A549 (cell line): Measurements from ENCODE around the gene SNAP25. TPM values are rescaled to one million over a fixed set of nuclear protein-coding genes. Genes with fewer than 3 reads are reported as not detected.

ENCODE experiments used
- ATAC-seq, 2 experiments: fragments of 200-7000 bp in 1 of 2; fragments of >200 bp in 1 of 2; cut with Nextera tagmentation in 1 of 2; cut with Tn5 transposase in 1 of 2; 3 replicates each; pipeline versions ENCODE4 v1.8.0 to v1.9.1; 2018 to 2020; ENCODE audit warnings: mild to moderate bottlenecking in 1 of 2, moderate library complexity in 1 of 2
- CTCF ChIA-PET: fragments of 300-600 bp; sonication (Branson Sonifier 250); formaldehyde crosslinking; extraction: SDS; loops from one replicate; lab custom pipeline; 2021; ENCODE audit warnings: antibody characterized with exemption, inconsistent platforms; lab: Yijun Ruan, JAX
- POLR2A ChIA-PET: fragments of 350-600 bp; formaldehyde crosslinking; extraction: SDS; loops from one replicate; lab custom pipeline; 2021; ENCODE audit warnings: antibody characterized with exemption, inconsistent platforms; lab: Yijun Ruan, JAX
- DNase-seq, 2 experiments: peaks; one replicate each; pipeline versions ENCODE4 v3.0.0 to v3.0.0-alpha.2; 2011 to 2016; ENCODE audit warnings: low read depth in 1 of 2, low spot score in 1 of 2
- FAIRE-seq: peaks from 2 replicates; lab custom pipeline; 2011; peaks lifted over from hg19 to GRCh38; lab: Jason Lieb, UNC
- H3K27ac ChIP-seq, 2 experiments: fragments of >200 bp; sonication (Bioruptor Twin); formaldehyde crosslinking; 3 replicates each; pipeline ENCODE4 v1.5.1; 2016 to 2017
- H3K4me1 ChIP-seq: fragments of >200 bp; sonication (Bioruptor Twin); formaldehyde crosslinking; 3 replicates; pipeline ENCODE4 v1.6.1; 2016
- H3K4me2 ChIP-seq: fragments of >200 bp; sonication (Bioruptor Twin); formaldehyde crosslinking; 3 replicates; pipeline ENCODE4 v1.6.1; 2016
- H3K4me3 ChIP-seq: fragments of >200 bp; sonication (Bioruptor Twin); formaldehyde crosslinking; 3 replicates; pipeline ENCODE4 v1.5.1; 2016
- H3K9me3 ChIP-seq: fragments of >200 bp; sonication (Bioruptor Twin); formaldehyde crosslinking; 3 replicates; pipeline ENCODE4 v1.6.1; 2016
- ATOH8 ChIP-seq: fragments of 250-450 bp; sonication (Bioruptor Pico); IDR thresholded peaks from 2 replicates; pipeline ENCODE4 v1.5.0; 2020; ENCODE audit warnings: low read depth, mild to moderate bottlenecking, moderate library complexity
- CBX2 ChIP-seq: fragments of 200-600 bp; sonication (generic); IDR thresholded peaks from 2 replicates; pipeline ENCODE4 v1.6.1; 2016; ENCODE audit warnings: low read depth, mild to moderate bottlenecking, borderline replicate concordance
- CEBPB ChIP-seq, 2 experiments: fragments of >200 bp in 1 of 2; sonication (Bioruptor Twin) in 1 of 2; formaldehyde crosslinking in 1 of 2; IDR thresholded peaks; 2 replicates each; pipeline ENCODE4 v1.6.1; 2012 to 2016
- CTCF ChIP-seq: fragments of >200 bp; sonication (Bioruptor Twin); formaldehyde crosslinking; IDR thresholded peaks from 3 replicates; pipeline ENCODE4 v1.5.1; 2016
- EHMT2 ChIP-seq: fragments of 200-600 bp; sonication (generic); IDR thresholded peaks from 2 replicates; pipeline ENCODE4 v1.6.1; 2016; ENCODE audit warnings: antibody characterized with exemption, low read depth, mild to moderate bottlenecking, moderate library complexity
- EP300 ChIP-seq, 2 experiments: fragments of >200 bp; sonication (Bioruptor Twin); formaldehyde crosslinking; IDR thresholded peaks; 2 replicates in 1 of 2; 3 replicates in 1 of 2; pipeline ENCODE4 v1.6.1; 2016 to 2017
- FOSB ChIP-seq: fragments of 250-450 bp; sonication (Bioruptor Pico); IDR thresholded peaks from 2 replicates; pipeline ENCODE4 v1.5.0; 2020; ENCODE audit warnings: mild to moderate bottlenecking, moderate library complexity
- FOSL2 ChIP-seq, 2 experiments: fragments of 450-650 bp in 1 of 2; fragments of >200 bp in 1 of 2; sonication (Bioruptor Twin) in 1 of 2; formaldehyde crosslinking; IDR thresholded peaks; 2 replicates each; pipeline versions ENCODE4 v1.5.0 to v1.6.1; 2016 to 2020; ENCODE audit warnings: mild to moderate bottlenecking in 1 of 2, moderate library complexity in 1 of 2
- GATA3 ChIP-seq: IDR thresholded peaks from 2 replicates; pipeline ENCODE4 v1.6.1; 2012; ENCODE audit warnings: borderline replicate concordance
- HDAC2 ChIP-seq: fragments of 200-600 bp; sonication (generic); IDR thresholded peaks from 2 replicates; pipeline ENCODE4 v1.6.1; 2016
- HMGXB4 ChIP-seq: fragments of 250-450 bp; sonication (Bioruptor Pico); IDR thresholded peaks from 2 replicates; pipeline ENCODE4 v1.5.0; 2021; ENCODE audit warnings: mild to moderate bottlenecking, moderate library complexity, borderline replicate concordance
- HOXA7 ChIP-seq: fragments of 250-450 bp; sonication (Bioruptor Pico); IDR thresholded peaks from 2 replicates; pipeline ENCODE4 v1.5.0; 2020; ENCODE audit warnings: mild to moderate bottlenecking, moderate library complexity
- JUN ChIP-seq, 2 experiments: fragments of >200 bp; sonication (Bioruptor Twin); formaldehyde crosslinking; IDR thresholded peaks; 2 replicates in 1 of 2; 3 replicates in 1 of 2; pipeline ENCODE4 v1.6.1; 2016 to 2017
- KDM5A ChIP-seq: fragments of 200-600 bp; sonication (generic); IDR thresholded peaks from 2 replicates; pipeline ENCODE4 v1.6.1; 2016; ENCODE audit warnings: antibody characterized with exemption, mild to moderate bottlenecking
- MAFK ChIP-seq: fragments of 450-650 bp; IDR thresholded peaks from 2 replicates; pipeline ENCODE4 v1.6.1; 2014; ENCODE audit not compliant: partially characterized antibody
- MAX ChIP-seq: IDR thresholded peaks from 2 replicates; pipeline ENCODE4 v1.6.1; 2012
- MAZ ChIP-seq: fragments of 150-350 bp; IDR thresholded peaks from 2 replicates; pipeline ENCODE4 v1.6.1; 2014; ENCODE audit warnings: antibody characterized with exemption, low read depth, low read length, borderline replicate concordance
- NFE2L2 ChIP-seq: fragments of 150-350 bp; conservative IDR thresholded peaks from 2 replicates; pipeline ENCODE4 v1.6.1; 2014; ENCODE audit warnings: low read length
- NR3C1 ChIP-seq: fragments of >200 bp; sonication (Bioruptor Twin); formaldehyde crosslinking; IDR thresholded peaks from 3 replicates; pipeline ENCODE4 v1.6.1; 2017
- POLR2A ChIP-seq: IDR thresholded peaks from 2 replicates; pipeline ENCODE4 v1.6.1; 2012; ENCODE audit warnings: mild to moderate bottlenecking, low read length
- RCOR1 ChIP-seq: fragments of 150-350 bp; IDR thresholded peaks from 2 replicates; pipeline ENCODE4 v1.6.1; 2014; ENCODE audit warnings: antibody characterized with exemption, low read length, low read depth
- REST ChIP-seq: fragments of 200-600 bp; sonication (generic); IDR thresholded peaks from 2 replicates; pipeline ENCODE4 v1.6.1; 2016; ENCODE audit warnings: antibody characterized with exemption, mild to moderate bottlenecking, moderate library complexity
- RNF2 ChIP-seq: fragments of 200-600 bp; sonication (generic); IDR thresholded peaks from 2 replicates; pipeline ENCODE4 v1.6.1; 2016; ENCODE audit warnings: low read depth, mild to moderate bottlenecking, antibody characterized with exemption, moderate library complexity, borderline replicate concordance
- TP53 ChIP-seq: fragments of 250-450 bp; sonication (Bioruptor Pico); IDR thresholded peaks from 2 replicates; pipeline ENCODE4 v1.5.0; 2021; ENCODE audit warnings: mild to moderate bottlenecking, moderate library complexity
- ZFP36 ChIP-seq: fragments of 450-650 bp; IDR thresholded peaks from 2 replicates; pipeline ENCODE4 v1.6.1; 2014; ENCODE audit warnings: borderline replicate concordance; ENCODE audit not compliant: partially characterized antibody
- ZSCAN20 ChIP-seq: fragments of 250-450 bp; sonication (Bioruptor Pico); IDR thresholded peaks from 2 replicates; pipeline ENCODE4 v1.8.0; 2022; ENCODE audit warnings: mild to moderate bottlenecking, moderate library complexity
- WGBS: methylation state at CpG from one replicate; pipeline ENCODE4 v1.1.6; 2017; ENCODE audit errors: missing lambda C conversion rate; 5-methylcytosine and 5-hydroxymethylcytosine counted together
- polyA minus RNA-seq: library from RNA; depleted of rRNA, polyadenylated mRNA; stranded (reverse); fragments of >200 nt; gene quantifications from 2 replicates; pipeline ENCODE4 v1.2.3, GENCODE V29; 2011; rRNA and poly(A)+ RNA removed
- polyA plus RNA-seq, 4 experiments: library from polyadenylated mRNA; depleted of rRNA in 3 of 4; stranded (reverse); fragments of >200 nt; fragmentation: RNase III in 1 of 4; extraction: RNeasy Plus Mini Kit Qiagen cat#74134 plus additional on column Dnase treatment in 1 of 4; gene quantifications; 2 replicates in 3 of 4; 3 replicates in 1 of 4; pipeline ENCODE4 v1.2.3, GENCODE V29; 2011 to 2017
- TF ChIP-seq, protein P1 (sequence below): fragments of 150-350 bp; IDR thresholded peaks from 2 replicates; pipeline ENCODE4 v1.6.1; 2014; ENCODE audit warnings: low read depth, mild to moderate bottlenecking, low read length
- TF ChIP-seq, protein P2 (sequence below): fragments of >200 bp; sonication (Bioruptor Twin); formaldehyde crosslinking; IDR thresholded peaks from 2 replicates; pipeline ENCODE4 v1.6.1; 2016

Gene SNAP25
- polyA plus RNA-seq (2011; rRNA removed): 53.6 and 54.8 TPM in 2 replicates
- 23.2 and 27.1 TPM in 2 replicates for polyA plus RNA-seq (2012; cell fraction: cytosol; rRNA removed)
- polyA plus RNA-seq (2012; cell fraction: nucleus; rRNA removed): 32.8 and 56.3 TPM in 2 replicates
- polyA plus RNA-seq (2017; fragmentation: RNase III; extraction: RNeasy Plus Mini Kit Qiagen cat#74134 plus additional on column Dnase treatment): 32.8 to 39.6 TPM (median 33.2 TPM) in 3 replicates
- 31.0 and 32.0 TPM in 2 replicates for polyA minus RNA-seq

GRCh38 chr20:10218536-10219451 is at the start of gene SNAP25:
TSS of gene SNAP25 (plus strand) at chr20:10218830. CDS start at chr20:10275492, 56,662 bp downstream.
- peak; percentile 81 for ATAC-seq
- Histone ChIP-seq H3K4me3 (peak within 1 kb of the TSS; percentile 70), H3K9me3 (no peaks in the 10 kb centered on the region), H3K4me2 (peak within 1 kb of the TSS; percentile 75), H3K4me1 (peaks cover 57% of the 10 kb centered on the region), H3K27ac (peak within 1 kb of the TSS; percentile 77 to 93)
- no peak for FAIRE-seq
- WGBS: 1% methylated on average over 44 of the region's 53 CpGs
- ChIA-PET CTCF (interaction anchor here (0.7 to 6.9 kb wide), 12 partner anchors 21 to 244 kb away, joined by 3 to 37 read pairs (median 3); partner anchors contain the start of gene MKKS), POLR2A (interaction anchor here (0.5 to 3.1 kb wide), 24 partner anchors 13 to 430 kb away, joined by 3 to 33 read pairs (median 5); partner anchors contain the start of genes ANKEF1, MKKS and SLX4IP)
- peak; percentile 83 to 97 for DNase-seq
- TF ChIP-seq FOSL2 (IDR thresholded peaks at IDR 0.05) (no peak), FOSL2 (CRISPR knock-in tag; IDR thresholded peaks at IDR 0.05) (no peak), RCOR1 (no peak), RNF2 (no peak), EP300 (IDR thresholded peaks at IDR 0.05) (no peak), ZSCAN20 (CRISPR knock-in tag) (0 out of 2 replicates have a peak, but pooled peaks have one; percentile 44), FOSB (CRISPR knock-in tag) (no peak), MAX (peak; percentile 58; the same call in 1 of the 2 replicates), POLR2A (peak; percentile 31), HMGXB4 (CRISPR knock-in tag) (no peak), TP53 (CRISPR knock-in tag) (peak; percentile 60; the same call in 1 of the 2 replicates), CEBPB (IDR thresholded peaks at IDR 0.05) (no peak), NR3C1 (no peak), HOXA7 (no peak), HDAC2 (no peak), ZFP36 (no peak), EHMT2 (no peak; the same call in 1 of the 2 replicates), MAFK (no peak), MAZ (no peak), KDM5A (no peak; the same call in 1 of the 2 replicates), CBX2 (no peak), NFE2L2 (no peak), GATA3 (no peak), REST (no peak), JUN (IDR thresholded peaks at IDR 0.05) (peak; percentile 39 to 81; a peak in 4 of 5 replicates), ATOH8 (CRISPR knock-in tag) (no peak), CTCF (no peak)
- TF ChIP-seq, protein P1, sequence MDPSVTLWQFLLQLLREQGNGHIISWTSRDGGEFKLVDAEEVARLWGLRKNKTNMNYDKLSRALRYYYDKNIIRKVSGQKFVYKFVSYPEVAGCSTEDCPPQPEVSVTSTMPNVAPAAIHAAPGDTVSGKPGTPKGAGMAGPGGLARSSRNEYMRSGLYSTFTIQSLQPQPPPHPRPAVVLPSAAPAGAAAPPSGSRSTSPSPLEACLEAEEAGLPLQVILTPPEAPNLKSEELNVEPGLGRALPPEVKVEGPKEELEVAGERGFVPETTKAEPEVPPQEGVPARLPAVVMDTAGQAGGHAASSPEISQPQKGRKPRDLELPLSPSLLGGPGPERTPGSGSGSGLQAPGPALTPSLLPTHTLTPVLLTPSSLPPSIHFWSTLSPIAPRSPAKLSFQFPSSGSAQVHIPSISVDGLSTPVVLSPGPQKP: no peak
- TF ChIP-seq, protein P2, sequence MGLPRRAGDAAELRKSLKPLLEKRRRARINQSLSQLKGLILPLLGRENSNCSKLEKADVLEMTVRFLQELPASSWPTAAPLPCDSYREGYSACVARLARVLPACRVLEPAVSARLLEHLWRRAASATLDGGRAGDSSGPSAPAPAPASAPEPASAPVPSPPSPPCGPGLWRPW: no peak
